GM19452 (cell line): ENCODE data around the gene ASPRV1.
A peak's percentile ranks its signal among the peaks of the same experiment; 100 is the strongest.
"Not testable (repeated sequence)": the region's sequence is repeated elsewhere in the genome, so short reads cannot be mapped to it uniquely, and the experiment has no call there.

ENCODE experiments used
- ATAC-seq: cut with Tn5 transposase; IDR thresholded peaks from one replicate; pipeline ENCODE4 v1.9.1; 2021; ENCODE audit not compliant: unreplicated experiment

Gene ASPRV1

DNA sequence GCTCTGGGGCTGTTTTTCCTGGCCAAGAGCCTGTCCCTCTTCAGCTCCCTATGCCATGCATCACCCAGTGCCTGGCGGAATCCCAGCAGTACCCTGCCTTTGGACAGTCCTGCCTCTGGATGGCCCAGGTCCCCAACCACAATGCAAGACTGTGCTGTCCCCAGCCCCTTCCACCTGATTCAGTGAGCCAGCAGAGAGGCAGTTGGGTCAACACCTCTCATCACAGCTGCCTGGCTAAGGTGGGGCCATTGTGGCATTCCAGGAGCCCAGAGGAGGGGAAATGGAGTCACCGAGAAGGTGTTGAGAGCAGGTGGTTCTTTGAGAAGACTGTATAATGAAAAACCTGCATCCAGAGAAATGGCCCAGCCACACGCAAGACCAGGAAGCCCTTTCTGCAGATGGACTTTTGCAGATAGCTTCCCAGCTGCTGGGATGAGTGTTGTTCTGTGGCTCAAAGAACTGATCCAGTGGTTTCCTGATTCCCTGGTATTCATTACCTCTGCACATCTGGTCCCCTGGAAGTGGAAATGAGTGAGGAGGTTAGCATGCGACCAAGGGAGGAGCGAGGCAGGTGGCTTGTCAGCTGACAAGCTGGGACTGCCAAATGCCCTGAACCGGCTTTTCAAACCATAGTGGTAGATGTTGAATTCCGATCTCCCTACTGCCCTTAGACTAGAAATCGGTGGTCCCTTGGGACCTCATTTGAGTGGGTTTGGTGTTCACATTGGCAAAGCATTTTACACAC lies 1.7 kb upstream of the ASPRV1 start:
- ATAC-seq, result no peak

DNA sequence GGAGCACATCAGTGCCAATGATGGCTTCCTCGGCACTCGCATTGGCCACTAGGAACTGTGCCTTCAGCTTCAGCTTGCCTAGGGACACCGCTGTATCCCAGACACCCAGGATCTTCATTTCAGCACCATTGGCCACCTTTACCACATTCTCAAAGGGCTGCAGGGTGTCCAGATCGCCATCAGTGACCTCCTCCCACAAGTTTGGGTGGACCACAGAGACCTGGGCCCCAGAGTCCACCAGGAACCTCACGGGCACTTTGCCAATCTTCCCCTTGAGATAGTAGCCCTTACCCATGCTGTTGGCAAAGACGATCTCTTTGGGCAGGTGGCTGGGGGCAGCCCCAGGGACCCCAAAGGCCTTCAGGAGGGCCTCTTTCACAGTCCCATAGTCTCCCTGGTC lies 610 bp downstream of the ASPRV1 start:
- no peak for ATAC-seq

DNA sequence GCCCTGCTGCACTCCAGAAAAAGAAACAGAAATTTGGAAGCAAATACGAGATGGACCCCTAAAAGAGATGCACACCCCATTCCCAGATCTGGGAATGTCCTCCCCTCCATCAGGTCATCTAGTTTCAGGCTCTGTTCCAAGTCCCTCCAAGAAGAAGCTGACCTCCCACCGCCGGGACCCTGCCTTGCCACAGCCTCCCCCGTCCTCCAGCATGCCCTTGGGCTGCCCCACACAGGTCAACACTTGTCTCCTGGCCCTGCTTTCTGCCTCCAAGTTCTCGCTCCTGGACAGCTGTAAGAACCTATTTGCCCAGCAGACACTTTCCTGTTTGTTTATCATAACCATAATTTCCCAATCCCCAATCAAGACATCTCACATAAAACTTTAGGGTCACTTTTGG lies 2.0 kb downstream of the ASPRV1 start:
- ATAC-seq, result no peak

DNA sequence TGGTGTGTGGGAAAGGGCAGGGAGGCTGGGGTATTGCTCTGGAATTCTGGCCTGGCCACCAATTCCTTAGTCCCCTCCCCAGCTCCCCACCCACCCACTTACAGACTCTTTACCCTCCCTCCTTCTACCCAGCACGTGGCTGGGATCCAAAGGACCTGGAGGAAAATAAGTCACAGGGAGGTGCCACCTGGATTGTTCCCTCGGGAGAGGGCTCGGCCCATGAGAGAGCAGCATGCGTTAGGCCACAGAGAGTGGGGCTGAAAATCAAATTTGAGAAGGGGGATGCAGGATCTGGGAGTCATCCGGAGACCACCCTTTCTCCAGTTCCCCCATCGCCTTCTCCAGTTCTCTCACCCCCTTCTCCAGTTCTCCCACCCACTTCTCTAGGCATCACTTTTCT lies 3.0 kb downstream of the ASPRV1 start:
- ATAC-seq, result no peak

DNA sequence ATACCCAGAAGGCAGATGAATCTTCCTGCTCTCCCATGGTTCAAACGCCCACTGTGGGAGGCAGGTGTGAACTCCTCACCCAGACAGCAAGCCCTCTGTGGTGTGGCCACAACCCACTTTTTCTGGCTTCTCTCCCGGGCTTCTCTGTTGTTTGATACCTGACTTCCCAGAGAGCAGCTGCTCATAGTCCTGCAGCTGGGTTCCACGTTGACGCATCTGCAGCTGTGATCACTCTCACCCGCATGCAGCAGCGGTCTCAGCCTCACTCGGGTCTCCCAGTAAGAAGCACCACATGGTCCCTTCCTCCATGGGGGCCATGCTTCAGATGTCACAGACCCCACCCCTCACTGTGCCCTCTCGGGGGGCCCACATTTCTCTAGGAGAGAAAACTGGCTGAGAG lies 3.5 kb downstream of the ASPRV1 start:
- no peak for ATAC-seq

DNA sequence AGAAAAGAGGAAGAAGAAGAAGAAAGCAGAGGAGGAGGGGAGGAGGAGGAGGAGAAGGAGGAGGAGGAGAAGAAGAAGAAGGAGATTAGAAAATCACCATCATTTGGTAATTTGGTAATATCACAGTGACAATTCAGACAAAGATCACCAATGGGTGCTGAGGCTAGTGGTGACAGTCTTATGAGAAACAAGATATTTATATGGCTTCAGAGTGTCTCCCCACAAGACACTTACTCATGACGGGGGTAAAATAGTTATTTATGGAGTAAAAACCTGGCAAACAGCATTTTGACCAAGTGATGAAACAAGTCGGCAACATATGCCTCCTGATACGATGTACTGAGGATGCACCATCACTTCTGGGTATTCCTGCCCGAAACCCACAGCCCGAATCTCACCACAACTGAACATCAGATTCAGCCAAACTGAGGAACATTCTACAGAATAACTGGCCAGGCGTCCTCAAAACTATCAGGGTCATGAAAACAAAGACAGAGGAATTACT lies 4.9 kb downstream of the ASPRV1 start:
- ATAC-seq, result no peak

DNA sequence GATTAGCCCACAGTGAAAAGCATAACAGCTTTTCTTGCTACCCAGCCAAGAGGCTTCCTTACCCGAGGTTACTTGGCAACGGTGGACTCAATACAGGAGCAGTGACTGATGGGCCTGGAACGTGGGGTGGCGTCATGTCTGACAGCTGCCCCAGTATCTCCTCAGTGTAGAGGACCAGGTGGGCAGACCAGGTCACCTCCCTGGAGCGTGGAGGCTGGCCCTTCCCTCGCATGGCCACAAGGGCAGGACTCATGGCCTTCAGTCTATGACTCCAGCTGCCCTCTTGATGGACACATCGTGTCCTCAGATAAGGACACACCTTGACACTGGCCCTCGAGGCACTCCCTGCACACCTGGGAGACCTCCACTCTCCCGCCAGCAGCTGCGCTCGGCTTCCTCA lies 6.4 kb downstream of the ASPRV1 start:
- no peak for ATAC-seq

DNA sequence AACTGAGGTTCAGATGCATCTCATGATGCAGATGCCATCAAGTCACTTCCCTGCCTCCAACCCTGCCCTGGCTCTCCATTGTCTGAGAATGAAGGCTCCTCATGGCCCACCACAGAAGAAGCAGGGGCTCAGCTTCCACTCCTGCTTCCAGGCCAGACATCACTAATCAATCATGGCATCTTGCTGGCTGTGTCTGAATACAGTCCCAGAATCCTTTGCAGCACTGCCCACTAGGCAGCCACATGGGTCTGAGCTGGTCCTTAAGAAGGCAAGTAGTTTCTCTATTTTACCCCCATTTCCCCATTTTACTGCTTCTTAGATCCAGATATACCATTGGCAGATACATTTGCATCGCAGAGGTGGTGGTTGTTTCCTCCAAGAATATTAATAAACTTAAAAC lies 7.3 kb downstream of the ASPRV1 start:
- ATAC-seq, result no peak

DNA sequence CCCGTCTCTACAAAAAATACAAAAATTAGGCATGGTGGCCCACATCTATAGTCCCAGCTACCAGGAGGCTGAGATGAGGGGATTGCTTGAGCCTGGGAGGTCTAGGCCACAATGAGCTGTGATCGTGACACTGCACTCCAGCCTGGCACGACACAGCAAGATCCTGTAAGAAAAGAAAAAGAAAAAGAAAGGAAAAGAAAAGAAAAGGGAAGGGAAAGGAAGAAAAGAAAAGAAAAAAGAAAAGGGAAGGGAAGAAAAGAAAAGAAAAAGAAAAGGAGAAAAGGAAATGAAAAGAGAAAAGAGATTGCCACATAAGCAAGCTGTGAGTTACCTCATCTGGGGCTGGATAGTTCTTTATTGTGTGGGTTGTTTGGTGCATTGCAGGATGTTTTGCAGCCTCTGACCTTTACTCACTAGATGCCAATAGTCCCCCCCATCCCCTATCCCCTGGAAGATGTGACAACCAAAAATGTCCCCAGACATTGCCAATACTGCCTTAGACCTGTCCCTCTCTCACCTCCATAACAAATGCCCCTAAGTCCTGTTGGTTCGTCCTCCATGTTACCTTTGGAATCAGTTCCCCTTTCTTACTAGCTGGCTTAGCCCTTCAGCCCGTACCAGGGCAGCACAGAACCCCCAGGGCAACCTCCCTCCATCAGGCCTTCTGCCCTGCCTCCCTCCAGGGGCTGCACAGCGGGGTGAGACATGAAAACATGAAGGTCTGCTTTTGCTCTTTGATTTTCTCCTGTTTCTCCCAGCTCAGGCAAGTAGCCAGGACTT lies 8.9 kb downstream of the ASPRV1 start:
- no peak for ATAC-seq

DNA sequence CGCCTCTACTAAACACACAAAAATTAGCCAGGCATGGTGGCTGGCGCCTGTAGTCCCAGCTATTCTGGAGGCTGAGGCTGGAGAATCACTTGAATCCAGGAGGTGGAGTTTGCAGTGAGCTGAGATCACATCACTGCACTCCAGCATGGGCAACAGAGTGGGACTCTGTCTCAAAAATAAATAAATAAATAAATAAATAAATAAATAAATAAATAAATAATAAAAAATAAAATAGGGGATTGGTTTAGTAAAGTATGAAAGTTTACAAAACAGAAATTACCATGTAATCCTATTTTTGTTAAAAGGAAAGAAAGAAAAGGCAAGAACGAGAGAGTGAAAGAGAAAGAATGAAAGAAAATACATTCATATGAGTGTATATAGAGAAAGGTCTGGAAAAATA lies 10.8 kb downstream of the ASPRV1 start:
- ATAC-seq, result not testable (repeated sequence)

DNA sequence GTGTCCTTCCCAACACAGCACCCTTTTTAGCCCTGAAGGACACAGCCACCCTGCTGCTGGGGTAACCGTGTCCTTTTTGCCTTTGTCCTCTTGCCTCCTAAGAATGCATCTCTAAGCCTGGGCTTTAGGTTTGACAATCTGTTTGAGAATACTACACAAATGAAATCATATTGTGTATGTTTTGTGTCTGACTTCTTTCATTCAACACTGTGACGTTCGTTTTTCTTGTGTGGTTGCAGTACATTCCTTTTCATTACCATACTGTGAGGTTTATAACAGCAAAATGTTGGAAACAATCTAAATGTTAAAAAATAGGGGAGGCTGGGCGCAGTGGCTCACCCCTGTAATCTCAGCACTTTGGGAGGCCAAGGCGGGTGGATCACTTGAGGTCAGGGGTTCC lies 11.2 kb downstream of the ASPRV1 start:
- no peak for ATAC-seq

DNA sequence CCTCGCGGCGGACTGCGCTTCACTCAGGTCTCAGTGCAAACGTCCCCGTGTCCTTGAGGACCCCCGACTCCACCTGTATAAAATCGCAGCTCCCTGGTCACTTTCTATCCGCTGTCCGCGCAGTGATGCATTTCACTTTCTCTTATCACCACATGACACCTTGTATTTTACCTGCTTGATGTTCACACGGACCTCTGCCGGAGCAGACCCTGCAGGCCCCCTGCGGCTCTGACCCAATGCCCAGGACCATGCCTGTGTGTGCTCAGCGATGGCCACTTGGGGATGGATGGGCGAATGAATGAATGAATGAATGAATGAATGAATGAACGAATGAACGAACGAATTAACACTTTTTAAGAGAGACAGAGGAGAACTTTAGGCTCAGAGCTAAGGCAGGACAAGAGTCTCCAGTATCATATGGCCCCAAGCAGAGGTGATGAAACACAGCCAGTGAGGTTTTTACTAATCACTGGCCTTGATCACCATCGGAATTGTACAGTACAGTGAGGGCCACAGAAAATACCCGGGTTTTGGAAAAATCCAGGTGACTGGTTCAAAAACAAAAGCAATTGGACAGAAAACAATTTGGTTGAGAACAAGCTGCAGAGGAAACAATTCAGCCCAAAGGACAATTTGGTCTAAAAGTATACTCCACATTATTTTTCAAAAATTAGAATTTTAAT lies 12.3 kb downstream of the ASPRV1 start:
- no peak for ATAC-seq

DNA sequence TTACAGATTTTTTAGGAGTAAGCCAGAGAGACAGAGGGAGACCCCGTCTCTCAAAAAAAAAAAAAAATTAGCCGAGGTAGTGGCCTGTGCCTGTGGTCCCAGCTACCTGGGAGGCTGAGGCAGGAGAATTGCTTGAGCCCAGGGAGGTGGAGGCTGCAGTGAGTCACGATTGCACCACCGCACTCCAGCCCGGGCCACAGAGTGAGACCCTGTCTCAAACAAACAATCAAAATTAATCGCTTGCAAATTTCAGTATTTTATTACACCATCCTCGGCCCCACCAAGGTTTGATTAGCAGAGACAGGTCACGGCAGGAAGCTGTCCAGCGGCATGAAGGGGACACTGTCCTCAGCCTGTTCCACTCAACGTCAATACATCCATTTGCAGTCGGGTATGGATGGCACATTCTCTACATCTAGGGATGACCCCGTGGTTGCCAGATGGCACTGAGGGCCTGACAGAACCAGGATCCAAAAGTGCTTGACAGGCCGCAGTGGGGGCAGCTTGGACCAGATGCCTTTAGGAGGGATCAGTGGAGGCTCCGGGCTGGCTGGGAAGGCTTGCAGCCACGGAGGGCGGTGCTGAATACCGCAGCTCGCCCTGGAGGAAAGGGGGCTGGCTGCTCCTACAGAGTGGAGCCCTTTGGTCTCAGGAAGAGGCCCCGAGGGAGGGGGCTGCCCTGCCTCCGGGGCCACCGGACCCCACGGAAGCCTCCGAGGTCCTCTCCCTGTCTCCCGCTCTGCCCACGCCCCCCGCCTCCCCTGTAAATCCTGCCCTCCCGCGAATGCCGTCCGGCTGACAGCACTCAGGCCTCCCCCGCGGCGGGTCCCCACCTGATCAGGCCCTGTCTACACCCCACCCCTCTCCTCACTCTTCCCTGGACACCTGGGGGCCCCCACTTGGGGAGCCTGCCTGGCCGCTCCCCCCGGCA lies 13.1 kb downstream of the ASPRV1 start:
- no peak for ATAC-seq

DNA sequence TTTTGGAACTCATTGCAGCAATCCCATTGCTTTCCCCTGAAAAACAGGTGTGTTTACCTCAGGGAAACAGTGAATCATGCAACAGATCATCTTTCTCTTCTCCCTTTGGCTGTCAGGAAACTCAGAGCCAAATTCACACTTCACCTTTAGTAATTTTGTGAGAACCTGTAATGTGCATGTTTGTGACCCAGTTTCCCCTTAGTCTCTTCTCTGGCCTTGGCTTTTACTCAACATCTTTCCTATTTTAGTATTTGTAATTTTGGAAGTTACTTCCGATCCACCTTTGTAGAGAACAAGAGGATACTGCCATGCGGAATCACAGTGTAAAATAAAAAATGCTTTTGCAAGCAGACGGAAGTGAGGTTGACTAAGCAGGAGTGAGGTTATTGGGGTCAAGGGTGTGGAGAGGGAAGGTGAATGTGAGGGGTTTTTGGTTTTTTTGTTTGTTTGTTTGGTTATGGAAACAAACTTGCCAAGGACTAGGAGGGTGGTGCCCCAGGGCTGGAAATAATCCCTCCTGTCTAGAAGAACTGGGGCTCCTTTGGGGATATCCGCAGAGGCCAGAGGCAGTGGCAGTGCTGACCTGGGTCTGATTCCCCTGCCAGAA lies 14.0 kb downstream of the ASPRV1 start:
- ATAC-seq, result no peak

DNA sequence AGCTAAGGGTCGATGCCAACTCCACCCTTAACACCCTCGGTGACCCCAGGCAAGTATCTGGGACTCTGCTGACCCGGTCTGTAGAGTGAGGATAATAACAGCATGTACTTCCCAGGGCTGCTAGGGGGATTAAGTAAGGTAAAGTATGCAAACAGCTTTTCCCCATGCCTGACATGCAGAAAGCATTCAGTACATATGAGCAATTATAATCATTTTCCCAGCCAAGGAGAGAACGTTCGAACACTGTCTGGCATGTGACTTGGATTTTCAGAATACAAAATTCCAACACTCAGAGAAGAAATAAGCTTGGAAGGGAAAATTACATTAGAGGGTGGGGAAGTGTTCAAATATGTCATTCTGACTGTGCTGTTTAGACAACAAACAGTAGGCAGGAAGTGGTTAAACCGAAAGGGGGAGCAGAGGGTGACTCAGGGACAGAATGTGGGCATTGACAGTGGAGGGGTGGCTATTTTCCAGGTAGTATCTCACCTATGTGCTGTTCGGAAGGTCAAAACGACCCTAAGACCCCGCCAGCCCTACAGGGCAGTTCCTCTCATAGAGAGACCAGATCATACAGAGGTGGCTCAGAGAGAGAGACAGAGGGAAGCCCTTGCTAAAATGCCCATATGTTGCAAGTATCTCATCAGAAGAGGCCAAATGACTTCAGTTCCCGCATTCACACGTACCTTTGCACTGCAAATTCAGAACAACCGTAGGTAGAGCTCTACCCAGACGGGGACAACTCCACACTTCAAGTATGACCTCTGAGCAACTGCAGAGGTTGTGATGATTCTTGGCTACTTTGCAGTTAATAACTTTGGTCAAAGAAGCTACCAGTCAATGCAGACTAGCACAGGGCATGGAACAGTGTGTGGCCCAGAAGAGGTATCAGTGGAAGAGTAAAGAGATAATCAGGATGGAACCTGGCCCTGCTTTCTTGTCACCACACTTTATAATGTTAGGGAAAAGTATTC lies 14.8 kb downstream of the ASPRV1 start:
- ATAC-seq, result peak; percentile 82

DNA sequence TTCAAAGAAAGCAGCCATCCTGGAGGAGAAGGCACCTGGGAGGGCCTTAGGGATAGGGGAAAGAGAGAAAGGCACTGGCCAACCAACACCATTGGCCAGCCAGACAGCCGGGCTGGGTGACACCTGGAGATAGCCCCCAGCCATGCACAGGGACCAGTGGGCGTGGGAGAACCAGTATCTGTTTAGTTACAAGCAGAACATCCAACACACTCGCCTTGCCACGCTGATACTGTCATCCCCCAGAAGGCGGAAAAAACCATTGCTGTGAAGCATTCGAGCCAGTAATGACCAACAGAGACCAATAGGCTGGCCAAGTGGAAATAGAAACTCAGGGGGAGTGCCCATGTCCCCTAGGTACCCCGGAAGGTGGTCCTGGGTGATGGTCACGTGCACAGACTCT lies 15.5 kb downstream of the ASPRV1 start:
- ATAC-seq, result no peak

DNA sequence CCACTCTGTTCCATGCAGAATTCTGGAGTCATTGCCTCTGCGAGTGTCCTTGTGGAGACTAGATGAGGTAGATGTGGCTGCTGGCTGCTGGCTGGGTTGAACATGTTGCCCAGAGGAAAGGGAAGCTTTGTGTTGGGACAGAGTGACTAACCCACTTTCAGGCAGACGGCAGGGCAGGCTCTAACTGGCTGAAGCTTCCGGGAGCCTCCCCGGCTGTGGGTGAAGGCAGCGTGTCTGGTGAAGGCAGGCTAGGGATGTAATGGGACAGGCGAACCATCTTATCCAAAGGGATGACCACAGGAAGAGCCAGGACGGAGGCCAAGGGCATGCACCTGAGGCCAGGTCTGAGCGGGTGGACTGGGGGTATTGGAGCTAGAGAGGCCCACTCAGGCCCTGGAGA lies 16.0 kb downstream of the ASPRV1 start:
- no peak for ATAC-seq

DNA sequence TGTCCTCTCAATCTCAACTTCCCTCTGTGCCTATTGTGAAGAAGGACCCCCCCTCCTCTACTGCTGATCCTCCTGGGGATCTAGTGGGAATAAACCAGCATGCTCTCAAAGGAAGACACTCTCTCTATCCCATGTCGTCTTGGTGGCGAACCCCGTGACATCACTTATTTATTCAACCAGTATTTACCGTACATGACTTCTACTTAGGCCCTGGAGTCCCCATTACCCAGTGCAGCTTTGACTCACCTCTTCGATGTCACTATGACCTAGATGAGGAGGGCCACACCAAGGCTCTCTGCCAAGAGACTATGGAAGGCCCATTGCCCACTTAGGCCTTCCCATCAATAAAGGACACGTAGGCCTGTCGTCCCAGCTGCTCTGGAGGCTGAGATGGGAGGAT lies 16.7 kb downstream of the ASPRV1 start:
- ATAC-seq, result no peak

DNA sequence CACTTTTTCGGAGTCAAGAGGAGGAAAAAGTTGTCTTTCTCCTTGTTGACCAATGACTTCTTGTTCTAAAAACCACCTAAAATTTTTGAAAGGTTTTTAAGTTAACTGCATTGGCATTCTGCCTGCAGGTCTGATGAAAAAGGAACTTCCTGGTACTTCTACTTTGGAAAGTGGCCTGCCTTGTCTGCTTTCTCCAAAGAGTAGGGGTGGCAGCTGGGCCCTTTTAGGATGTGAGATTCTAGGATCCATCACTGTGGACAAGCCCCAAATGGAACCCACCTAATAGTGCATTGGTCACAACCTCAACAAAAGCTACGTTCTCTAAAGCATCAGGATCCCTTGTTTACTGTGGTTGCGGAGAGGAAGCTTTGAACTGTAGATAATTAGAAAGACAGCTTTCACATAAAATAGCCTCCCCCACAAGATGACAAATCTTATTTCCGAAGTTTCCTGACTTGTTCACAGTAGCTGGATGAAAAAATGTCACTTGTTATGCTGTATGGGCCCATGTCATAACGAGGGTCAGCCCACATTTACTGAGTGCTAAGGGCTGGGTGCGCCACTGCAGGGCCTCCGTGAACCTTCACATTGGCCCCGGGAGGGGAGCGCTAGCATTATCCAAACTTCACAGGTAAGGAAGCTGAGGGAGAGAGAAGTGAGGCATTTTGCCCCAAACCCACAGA lies 17.4 kb downstream of the ASPRV1 start:
- no peak for ATAC-seq
